Gastroesophageal sphincter (tissue), 4 donors: Measurements from ENCODE around the gene PRXL2B. TPM values are rescaled to one million over a fixed set of nuclear protein-coding genes. Genes with fewer than 3 reads are reported as not detected.
A peak's percentile ranks its signal among the peaks of the same experiment; 100 is the strongest.

Experiments
- ATAC-seq: fragments of 150-250 bp; one replicate; pipeline ENCODE4 v1.9.1; 2016; ENCODE audit warnings: mild to moderate bottlenecking, moderate library complexity
- H3K27ac ChIP-seq, 4 donors: fragments of 200-600 bp; sonication (generic) in 3 of 4; 1 replicate in 3 of 4; 2 replicates in 1 of 4; pipeline ENCODE4 v1.5.1; 2016 to 2019
- H3K27me3 ChIP-seq: fragments of 200-600 bp; sonication (generic); one replicate; pipeline ENCODE4 v1.5.1; 2019
- H3K36me3 ChIP-seq, 2 donors: fragments of 200-600 bp; sonication (generic); one replicate each; pipeline ENCODE4 v1.5.1; 2019; ENCODE audit warnings: control low read depth in 1 of 2
- H3K4me1 ChIP-seq, 3 donors: fragments of 200-600 bp; sonication (generic); 1 replicate in 2 of 3; 2 replicates in 1 of 3; pipeline ENCODE4 v1.5.1; 2016 to 2019; ENCODE audit warnings: control low read depth in 2 of 3
- H3K4me3 ChIP-seq, 2 donors: fragments of 200-600 bp; sonication (generic); one replicate each; pipeline ENCODE4 v1.5.1; 2019; ENCODE audit warnings: mild to moderate bottlenecking in 1 of 2, moderate library complexity in 1 of 2
- H3K9me3 ChIP-seq, 3 donors: fragments of 200-600 bp; sonication (generic); one replicate each; pipeline ENCODE4 v1.5.1; 2017 to 2019; ENCODE audit warnings: control low read depth in 2 of 3
- EP300 ChIP-seq: sonication (generic); formaldehyde crosslinking; IDR thresholded peaks from one replicate; pipeline ENCODE4 v1.6.1; 2017; ENCODE audit warnings: antibody characterized with exemption, mild to moderate bottlenecking
- POLR2A ChIP-seq, 2 donors: fragments of 450-650 bp; IDR thresholded peaks; one replicate each; pipeline ENCODE4 v1.6.1; 2017; ENCODE audit warnings: antibody characterized with exemption in 2 of 2, mild to moderate bottlenecking in 2 of 2, moderate library complexity in 1 of 2
- POLR2AphosphoS5 ChIP-seq: sonication (generic); formaldehyde crosslinking; IDR thresholded peaks from one replicate; pipeline ENCODE4 v1.6.1; 2017; ENCODE audit warnings: antibody characterized with exemption
- WGBS, 2 donors: methylation state at CpG; one replicate each; pipeline ENCODE4 v1.1.5; 2018; ENCODE audit warnings: low coverage in 1 of 2; 5-methylcytosine and 5-hydroxymethylcytosine counted together
- total RNA-seq, 4 donors: library from RNA; depleted of rRNA; stranded (reverse); fragments of >200 nt; gene quantifications; one replicate each; pipeline ENCODE4 v1.1.0, GENCODE V29; 2016
- TF ChIP-seq, protein P1 (sequence below), 4 experiments: fragments of 200-600 bp in 2 of 4; fragments of 450-650 bp in 2 of 4; sonication (generic) in 1 of 4; IDR thresholded peaks; one replicate each; pipeline ENCODE4 v1.5.1; 2017 to 2019; ENCODE audit warnings: antibody characterized with exemption in 4 of 4, mild to moderate bottlenecking in 2 of 4, moderate library complexity in 2 of 4

Gene PRXL2B
- total RNA-seq, 4 donors from 2014 or later = 6.5 to 24.1 (median 14.0) TPM

DNA sequence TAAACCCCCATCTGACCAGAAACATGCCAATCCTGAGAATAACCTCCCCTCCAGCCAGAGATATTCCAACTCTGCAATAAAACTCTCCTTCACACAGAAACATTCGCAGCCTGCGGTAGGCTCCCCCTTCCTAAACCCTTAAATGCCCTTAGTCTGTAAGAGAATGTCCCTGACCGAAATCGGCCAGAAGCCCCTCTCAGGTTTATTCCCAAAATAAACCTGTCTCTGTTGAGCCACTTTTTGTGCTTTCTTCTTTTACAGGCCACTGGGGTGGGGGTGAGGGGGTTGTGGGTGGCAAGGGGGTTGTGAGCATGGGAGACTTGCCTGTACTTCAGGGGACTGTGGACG, 4.6 kb downstream of the PRXL2B start:
- TF ChIP-seq EP300 = no peak
- TF ChIP-seq POLR2AphosphoS5 = no peak
- H3K4me3 ChIP-seq = no peak overlapping the region
- H3K27ac ChIP-seq = no peak overlapping the region
- no peaks in the 10 kb centered on the region for H3K9me3 ChIP-seq
- WGBS, 2 donors = 80 to 83% methylated on average over 2 to 4 of the region's 5 CpGs
- H3K36me3 ChIP-seq = peaks cover 0 to 18% of the 10 kb centered on the region in 2 donors
- ATAC-seq = no peak
- peaks cover 38% of the 10 kb centered on the region for H3K27me3 ChIP-seq
- H3K4me1 ChIP-seq = peaks cover 0 to 35% (median 9%) of the 10 kb centered on the region in 3 donors

DNA sequence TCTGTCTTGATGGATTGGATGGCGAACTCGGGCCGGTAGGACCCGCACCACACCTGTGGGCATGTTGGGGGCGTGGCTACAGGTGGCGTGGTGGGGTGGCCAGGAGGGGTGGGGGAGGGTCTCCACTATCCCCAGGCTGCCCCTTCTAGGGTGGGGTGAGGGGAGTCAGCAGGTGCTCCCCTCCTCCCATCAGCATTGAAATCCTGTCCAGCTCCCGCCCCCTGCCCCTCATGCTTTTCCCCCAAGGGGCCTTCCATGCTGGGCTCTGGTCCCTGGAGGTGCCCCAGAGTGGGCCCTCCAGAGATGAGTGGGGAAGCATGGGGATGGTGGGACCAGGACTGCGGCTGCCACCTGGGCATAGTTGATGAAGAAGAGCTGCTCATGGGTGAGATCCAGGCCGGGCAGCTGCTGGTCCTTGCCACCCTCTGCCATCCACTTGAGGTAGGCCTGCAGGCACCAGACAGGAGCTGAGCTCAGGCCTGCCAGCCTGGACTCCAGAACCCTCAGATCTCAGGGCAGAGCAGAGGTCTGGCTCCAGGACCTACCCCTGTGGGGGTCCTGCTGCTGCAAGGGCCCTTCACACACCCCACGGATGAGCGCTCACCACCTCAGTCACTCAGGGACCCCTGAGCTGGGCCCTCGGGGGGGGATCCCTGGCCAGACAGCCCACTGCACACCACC, 5.1 kb downstream of the PRXL2B start:
- no peak for ATAC-seq
- peaks cover 0 to 34% (median 9%) of the 10 kb centered on the region in 3 donors for H3K4me1 ChIP-seq
- H3K27me3 ChIP-seq = peaks cover 44% of the 10 kb centered on the region
- TF ChIP-seq POLR2AphosphoS5 (no peak), EP300 (no peak), POLR2A (IDR thresholded peaks at IDR 0.05) (no peak)
- TF ChIP-seq, protein P1, sequence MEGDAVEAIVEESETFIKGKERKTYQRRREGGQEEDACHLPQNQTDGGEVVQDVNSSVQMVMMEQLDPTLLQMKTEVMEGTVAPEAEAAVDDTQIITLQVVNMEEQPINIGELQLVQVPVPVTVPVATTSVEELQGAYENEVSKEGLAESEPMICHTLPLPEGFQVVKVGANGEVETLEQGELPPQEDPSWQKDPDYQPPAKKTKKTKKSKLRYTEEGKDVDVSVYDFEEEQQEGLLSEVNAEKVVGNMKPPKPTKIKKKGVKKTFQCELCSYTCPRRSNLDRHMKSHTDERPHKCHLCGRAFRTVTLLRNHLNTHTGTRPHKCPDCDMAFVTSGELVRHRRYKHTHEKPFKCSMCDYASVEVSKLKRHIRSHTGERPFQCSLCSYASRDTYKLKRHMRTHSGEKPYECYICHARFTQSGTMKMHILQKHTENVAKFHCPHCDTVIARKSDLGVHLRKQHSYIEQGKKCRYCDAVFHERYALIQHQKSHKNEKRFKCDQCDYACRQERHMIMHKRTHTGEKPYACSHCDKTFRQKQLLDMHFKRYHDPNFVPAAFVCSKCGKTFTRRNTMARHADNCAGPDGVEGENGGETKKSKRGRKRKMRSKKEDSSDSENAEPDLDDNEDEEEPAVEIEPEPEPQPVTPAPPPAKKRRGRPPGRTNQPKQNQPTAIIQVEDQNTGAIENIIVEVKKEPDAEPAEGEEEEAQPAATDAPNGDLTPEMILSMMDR (IDR thresholded peaks at IDR 0.05) = no peak
- H3K36me3 ChIP-seq = peaks cover 0 to 18% of the 10 kb centered on the region in 2 donors
- no CpG with 5 or more reads among the region's 12 CpGs for WGBS, 2 donors
- H3K4me3 ChIP-seq = no peak overlapping the region
- no peaks in the 10 kb centered on the region for H3K9me3 ChIP-seq
- H3K27ac ChIP-seq = no peak overlapping the region

DNA sequence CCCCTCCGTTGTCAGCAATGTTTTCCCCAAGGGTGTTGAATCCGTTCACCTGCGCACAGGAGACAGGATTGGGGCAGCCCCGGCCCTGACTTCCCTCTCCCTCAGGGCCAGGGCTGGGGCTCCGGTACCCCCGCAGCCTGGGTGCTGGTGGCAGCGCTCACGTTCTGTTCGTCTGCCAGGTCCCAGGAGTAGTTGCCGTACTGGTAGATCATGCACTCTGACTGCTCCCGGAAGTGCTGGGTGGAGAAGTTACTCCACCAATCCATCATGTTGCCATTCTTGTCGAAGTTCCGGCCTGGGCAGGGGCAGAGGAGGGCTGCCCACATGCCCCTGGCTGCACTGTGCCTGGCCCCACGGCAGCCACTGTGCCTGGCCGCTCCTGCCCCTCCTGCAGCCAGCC, 6.1 kb downstream of the PRXL2B start:
- no peak overlapping the region for H3K27ac ChIP-seq
- 83% methylated on average over 1 of the region's 15 CpGs; no CpG with 5 or more reads in 1 of the 2 donors for WGBS, 2 donors
- H3K4me1 ChIP-seq = peaks cover 0 to 24% (median 4%) of the 10 kb centered on the region in 3 donors
- peaks cover 0 to 18% of the 10 kb centered on the region in 2 donors for H3K36me3 ChIP-seq
- peaks cover 45% of the 10 kb centered on the region for H3K27me3 ChIP-seq
- H3K9me3 ChIP-seq = peaks cover 0 to under 1% (median 0%) of the 10 kb centered on the region in 3 donors
- TF ChIP-seq, protein P1 (IDR thresholded peaks at IDR 0.05) = no peak
- TF ChIP-seq EP300 = no peak
- TF ChIP-seq POLR2A (IDR thresholded peaks at IDR 0.05) = no peak
- no peak for TF ChIP-seq POLR2AphosphoS5
- ATAC-seq = no peak
- H3K4me3 ChIP-seq = no peak overlapping the region

DNA sequence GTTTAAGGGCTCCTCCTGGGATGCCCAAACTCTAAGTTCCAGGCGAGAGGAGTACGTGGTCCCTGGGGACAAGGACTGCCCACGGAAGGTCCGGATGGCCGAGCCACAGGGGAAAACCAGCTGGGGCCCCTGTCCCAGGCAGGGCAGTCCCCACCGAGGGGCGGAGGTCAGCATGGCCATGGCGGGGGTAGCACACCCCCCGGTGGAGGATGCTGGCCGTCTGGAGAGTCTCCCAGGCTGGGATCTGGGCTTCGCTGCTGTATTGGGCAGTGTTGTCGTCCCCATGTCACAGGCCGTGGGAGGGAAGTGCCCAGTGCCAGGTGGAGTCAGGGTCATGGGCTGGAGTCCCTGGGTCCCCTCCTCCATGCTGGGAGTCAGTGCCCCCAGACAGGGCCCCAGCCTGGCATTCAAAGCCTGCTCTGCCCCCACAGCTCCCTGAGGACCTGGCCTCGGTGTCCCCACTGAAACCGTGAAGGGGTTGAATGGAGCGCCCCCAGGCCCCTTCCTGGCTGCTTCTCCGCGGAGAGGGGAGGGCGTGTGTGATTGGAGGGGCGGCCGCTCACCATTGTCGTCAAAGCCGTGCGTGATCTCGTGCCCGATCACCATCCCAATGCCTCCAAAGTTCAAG, 6.8 kb downstream of the PRXL2B start:
- Histone ChIP-seq H3K4me3 (peak overlapping the region in 1 of 2 donors; percentile 36), H3K36me3 (peaks cover 0 to 18% of the 10 kb centered on the region in 2 donors), H3K27me3 (peaks cover 45% of the 10 kb centered on the region), H3K27ac (no peak overlapping the region), H3K4me1 (peaks cover 0 to 17% (median 0%) of the 10 kb centered on the region in 3 donors), H3K9me3 (peaks cover 0 to 8% (median 0%) of the 10 kb centered on the region in 3 donors)
- TF ChIP-seq, protein P1 (IDR thresholded peaks at IDR 0.05) = no peak
- no peak for TF ChIP-seq EP300
- TF ChIP-seq POLR2AphosphoS5 = no peak
- no peak for TF ChIP-seq POLR2A (IDR thresholded peaks at IDR 0.05)
- ATAC-seq = no peak
- no CpG with 5 or more reads among the region's 26 CpGs for WGBS, 2 donors

GRCh38 chr1:2594001-2594640, 7.5 kb downstream of the PRXL2B start:
- Histone ChIP-seq H3K9me3 (peaks cover 0 to 15% (median 0%) of the 10 kb centered on the region in 3 donors), H3K36me3 (peaks cover 0 to 10% of the 10 kb centered on the region in 2 donors), H3K4me1 (peaks cover 0 to 17% (median 0%) of the 10 kb centered on the region in 3 donors), H3K4me3 (peak overlapping the region in 1 of 2 donors; percentile 36), H3K27me3 (peaks cover 45% of the 10 kb centered on the region), H3K27ac (no peak overlapping the region)
- no peak for TF ChIP-seq POLR2A (IDR thresholded peaks at IDR 0.05)
- TF ChIP-seq, protein P1 (IDR thresholded peaks at IDR 0.05) = no peak
- TF ChIP-seq POLR2AphosphoS5 = no peak
- TF ChIP-seq EP300 = no peak
- ATAC-seq = no peak
- WGBS, 2 donors = 20 to 56% methylated on average over 2 to 5 of the region's 20 CpGs
